CD8-positive, alpha-beta memory T cell (primary cell): ENCODE measurements around the gene MYH11. TPM values are rescaled to one million over a fixed set of nuclear protein-coding genes. Genes with fewer than 3 reads are reported as not detected.

ENCODE experiments used
- CTCF ChIA-PET: fragments of 350-600 bp; sonication (Branson Sonifier 250); formaldehyde crosslinking; loops from one replicate; lab custom pipeline; 2021; ENCODE audit warnings: antibody characterized with exemption; lab: Charles Lee
- POLR2A ChIA-PET: fragments of 350-600 bp; sonication (Branson Sonifier 250); formaldehyde crosslinking; loops from one replicate; lab custom pipeline; 2021; ENCODE audit warnings: antibody characterized with exemption; lab: Charles Lee
- DNase-seq, 5 donors: peaks; one replicate each; pipeline versions ENCODE4 v3.0.0 to v3.0.0-alpha.2; 2020 to 2022; ENCODE audit warnings: mixed read lengths in 1 of 5
- H3K27ac ChIP-seq: one replicate; pipeline ENCODE4 v1.7.0; 2013; ENCODE audit warnings: low read depth, mild to moderate bottlenecking, low read length, moderate library complexity
- H3K27me3 ChIP-seq: 2 replicates; pipeline ENCODE4 v1.7.0; 2013; ENCODE audit warnings: low read length, mild to moderate bottlenecking; ENCODE audit not compliant: insufficient read depth, poor library complexity, severe bottlenecking
- H3K36me3 ChIP-seq: 2 replicates; pipeline ENCODE4 v1.7.0; 2013; ENCODE audit warnings: mild to moderate bottlenecking, low read length, moderate library complexity; ENCODE audit not compliant: insufficient read depth
- H3K4me1 ChIP-seq: 2 replicates; pipeline ENCODE4 v1.7.0; 2013; ENCODE audit warnings: mild to moderate bottlenecking, low read length, moderate library complexity; ENCODE audit not compliant: insufficient read depth
- H3K4me3 ChIP-seq: 2 replicates; pipeline ENCODE4 v1.7.0; 2013; ENCODE audit warnings: mild to moderate bottlenecking, low read length
- H3K9me3 ChIP-seq: 2 replicates; pipeline ENCODE4 v1.7.0; 2013; ENCODE audit warnings: mild to moderate bottlenecking, low read length
- H3K27ac Mint-ChIP-seq, 8 donors: one replicate each; pipeline ENCODE4 v1.8.0; 2020 to 2021; ENCODE audit warnings: mixed read lengths in 8 of 8, mild to moderate bottlenecking in 6 of 8, inconsistent platforms in 3 of 8, moderate library complexity in 3 of 8
- H3K27me3 Mint-ChIP-seq, 2 donors: one replicate each; pipeline ENCODE4 v1.8.0; 2020 to 2021; ENCODE audit warnings: mixed read lengths in 2 of 2, mild to moderate bottlenecking in 1 of 2, moderate library complexity in 1 of 2
- H3K36me3 Mint-ChIP-seq, 3 donors: one replicate each; pipeline ENCODE4 v1.8.0; 2020 to 2021; ENCODE audit warnings: mixed read lengths in 3 of 3, inconsistent platforms in 1 of 3, mild to moderate bottlenecking in 1 of 3
- H3K4me1 Mint-ChIP-seq, 3 donors: one replicate each; pipeline ENCODE4 v1.8.0; 2020 to 2021; ENCODE audit warnings: mixed read lengths in 3 of 3, inconsistent platforms in 1 of 3, mild to moderate bottlenecking in 1 of 3
- H3K4me3 Mint-ChIP-seq, 7 donors: one replicate each; pipeline ENCODE4 v1.8.0; 2020 to 2021; ENCODE audit warnings: mixed read lengths in 7 of 7, mild to moderate bottlenecking in 6 of 7, moderate library complexity in 4 of 7, inconsistent platforms in 2 of 7
- H3K9me3 Mint-ChIP-seq, 5 donors: one replicate each; pipeline ENCODE4 v1.8.0; 2020 to 2022; ENCODE audit warnings: mixed read lengths in 5 of 5, mild to moderate bottlenecking in 3 of 5, moderate library complexity in 2 of 5, inconsistent platforms in 1 of 5
- polyA plus RNA-seq: library from polyadenylated mRNA; unstranded; fragments of 300-500 nt; fragmentation: Illumina TruSeq; gene quantifications from one replicate; pipeline ENCODE4 v1.2.3, GENCODE V29; 2021
- total RNA-seq, 2 experiments: library from RNA; stranded (reverse); gene quantifications; one replicate each; pipeline ENCODE4 v1.2.3, GENCODE V29; 2021

MYH11 gene
- total and polyA plus RNA-seq, 3 experiments from 2014 or later: 1.1 TPM; not detected in 2

- peaks cover 13% of the 10 kb centered on the region for H3K4me1 ChIP-seq
- no peak overlapping the region for H3K27ac ChIP-seq
- H3K4me3 Mint-ChIP-seq: peak overlapping the region in 1 of 7 donors; percentile 9
- peaks cover 18% of the 10 kb centered on the region for H3K36me3 ChIP-seq
- ChIA-PET POLR2A (no interaction called here), CTCF (no interaction called here)
- no peaks in the 10 kb centered on the region for H3K27me3 Mint-ChIP-seq
- H3K4me1 Mint-ChIP-seq: peaks cover 25 to 40% (median 28%) of the 10 kb centered on the region in 3 donors
- no peaks in the 10 kb centered on the region for H3K9me3 Mint-ChIP-seq
- H3K27me3 ChIP-seq: no peaks in the 10 kb centered on the region
- H3K4me3 ChIP-seq: no peak overlapping the region
- no peaks in the 10 kb centered on the region for H3K9me3 ChIP-seq
- peaks cover 0 to 57% (median 13%) of the 10 kb centered on the region in 3 donors for H3K36me3 Mint-ChIP-seq
- no peak for DNase-seq
- no peak overlapping the region for H3K27ac Mint-ChIP-seq
Observed at GRCh38 chr16:15882563-15882962, 25.7 kb upstream of the MYH11 start.

- H3K27me3 Mint-ChIP-seq: no peaks in the 10 kb centered on the region
- H3K27ac Mint-ChIP-seq: no peak overlapping the region
- no peak overlapping the region for H3K4me3 Mint-ChIP-seq
- Histone ChIP-seq H3K27me3 (no peaks in the 10 kb centered on the region), H3K36me3 (peaks cover 18% of the 10 kb centered on the region), H3K4me1 (peaks cover 7% of the 10 kb centered on the region), H3K4me3 (no peak overlapping the region), H3K9me3 (no peaks in the 10 kb centered on the region), H3K27ac (no peak overlapping the region)
- H3K36me3 Mint-ChIP-seq: peaks cover 0 to 61% (median 13%) of the 10 kb centered on the region in 3 donors
- ChIA-PET CTCF (no interaction called here), POLR2A (no interaction called here)
- no peak for DNase-seq
- H3K4me1 Mint-ChIP-seq: peaks cover 19 to 33% (median 23%) of the 10 kb centered on the region in 3 donors
- H3K9me3 Mint-ChIP-seq: no peaks in the 10 kb centered on the region
Observed at GRCh38 chr16:15881794-15882379, 25.1 kb upstream of the MYH11 start.

- CTCF ChIA-PET: no interaction called here
- POLR2A ChIA-PET: no interaction called here
Observed at GRCh38 chr16:15880434-15881308, 23.8 kb upstream of the MYH11 start.

GRCh38 chr16:15879255-15879811 is 22.5 kb upstream of the MYH11 start:
- Mint-ChIP-seq H3K27me3 (no peaks in the 10 kb centered on the region), H3K9me3 (no peaks in the 10 kb centered on the region), H3K36me3 (peaks cover 0 to 71% (median 18%) of the 10 kb centered on the region in 3 donors), H3K27ac (peak overlapping the region in 4 of 8 donors; percentile 3 to 48 (median 31)), H3K4me3 (peak overlapping the region in 1 of 7 donors; percentile 65), H3K4me1 (peaks cover 5 to 15% (median 7%) of the 10 kb centered on the region in 3 donors)
- H3K27ac ChIP-seq: peak overlapping the region; percentile 38
- H3K4me3 ChIP-seq: no peak overlapping the region
- DNase-seq: no peak
- no peaks in the 10 kb centered on the region for H3K9me3 ChIP-seq
- ChIA-PET CTCF (interaction anchor here (0.9 kb wide), 1 partner anchor 9 kb away, joined by 4 read pairs; the partner anchor contains the start of gene CEP20), POLR2A (no interaction called here)
- H3K4me1 ChIP-seq: no peaks in the 10 kb centered on the region
- no peaks in the 10 kb centered on the region for H3K27me3 ChIP-seq
- peaks cover 18% of the 10 kb centered on the region for H3K36me3 ChIP-seq

More at GRCh38 chr16:15880434-15881308, 23.8 kb upstream of the MYH11 start:
- Histone ChIP-seq H3K9me3 (no peaks in the 10 kb centered on the region), H3K4me3 (no peak overlapping the region), H3K36me3 (peaks cover 18% of the 10 kb centered on the region), H3K27me3 (no peaks in the 10 kb centered on the region), H3K4me1 (no peaks in the 10 kb centered on the region), H3K27ac (peak overlapping the region; percentile 38)
- H3K9me3 Mint-ChIP-seq: no peaks in the 10 kb centered on the region
- peaks cover 0 to 66% (median 15%) of the 10 kb centered on the region in 3 donors for H3K36me3 Mint-ChIP-seq
- no peak overlapping the region for H3K4me3 Mint-ChIP-seq
- peaks cover 10 to 21% (median 13%) of the 10 kb centered on the region in 3 donors for H3K4me1 Mint-ChIP-seq
- H3K27ac Mint-ChIP-seq: peak overlapping the region in 2 of 8 donors; percentile 7 to 72
- no peak for DNase-seq
- no peaks in the 10 kb centered on the region for H3K27me3 Mint-ChIP-seq

GRCh38 chr16:15876503-15876902 is 19.7 kb upstream of the MYH11 start:
- Histone ChIP-seq H3K36me3 (peaks cover 9% of the 10 kb centered on the region), H3K27me3 (no peaks in the 10 kb centered on the region), H3K27ac (no peak overlapping the region), H3K4me3 (no peak overlapping the region), H3K4me1 (no peaks in the 10 kb centered on the region), H3K9me3 (no peaks in the 10 kb centered on the region)
- H3K27me3 Mint-ChIP-seq: no peaks in the 10 kb centered on the region
- DNase-seq: no peak
- H3K36me3 Mint-ChIP-seq: peaks cover 0 to 73% (median 18%) of the 10 kb centered on the region in 3 donors
- ChIA-PET POLR2A (no interaction called here), CTCF (no interaction called here)
- no peak overlapping the region for H3K27ac Mint-ChIP-seq
- no peaks in the 10 kb centered on the region for H3K9me3 Mint-ChIP-seq
- H3K4me3 Mint-ChIP-seq: no peak overlapping the region
- peaks cover 2 to 12% (median 8%) of the 10 kb centered on the region in 3 donors for H3K4me1 Mint-ChIP-seq

- ChIA-PET CTCF (interaction anchor here (0.8 to 2.3 kb wide), 2 partner anchors 13 to 261 kb away, joined by 3 to 8 read pairs; partner anchors contain the start of gene CEP20), POLR2A (no interaction called here)
- Histone ChIP-seq H3K27ac (no peak overlapping the region), H3K36me3 (peaks cover 13% of the 10 kb centered on the region), H3K4me3 (no peak overlapping the region), H3K4me1 (no peaks in the 10 kb centered on the region), H3K9me3 (no peaks in the 10 kb centered on the region), H3K27me3 (no peaks in the 10 kb centered on the region)
- DNase-seq: no peak
- H3K27ac Mint-ChIP-seq: peak overlapping the region in 1 of 8 donors; percentile 33
- peaks cover 2 to 12% (median 3%) of the 10 kb centered on the region in 3 donors for H3K4me1 Mint-ChIP-seq
- H3K9me3 Mint-ChIP-seq: no peaks in the 10 kb centered on the region
- H3K36me3 Mint-ChIP-seq: peaks cover 0 to 74% (median 22%) of the 10 kb centered on the region in 3 donors
- H3K4me3 Mint-ChIP-seq: no peak overlapping the region
- no peaks in the 10 kb centered on the region for H3K27me3 Mint-ChIP-seq
Observed at GRCh38 chr16:15874745-15875314, 18.0 kb upstream of the MYH11 start.

GRCh38 chr16:15873737-15874136 is 16.9 kb upstream of the MYH11 start:
- Mint-ChIP-seq H3K27me3 (no peaks in the 10 kb centered on the region), H3K27ac (peak overlapping the region in 1 of 8 donors; percentile 18), H3K4me3 (no peak overlapping the region), H3K36me3 (peaks cover 0 to 75% (median 18%) of the 10 kb centered on the region in 3 donors), H3K4me1 (peaks cover 0 to 7% (median 2%) of the 10 kb centered on the region in 3 donors), H3K9me3 (no peaks in the 10 kb centered on the region)
- Histone ChIP-seq H3K36me3 (peaks cover 10% of the 10 kb centered on the region), H3K4me1 (no peaks in the 10 kb centered on the region), H3K27ac (no peak overlapping the region), H3K27me3 (no peaks in the 10 kb centered on the region), H3K9me3 (no peaks in the 10 kb centered on the region), H3K4me3 (no peak overlapping the region)
- ChIA-PET CTCF (interaction anchor here (2.3 kb wide), 1 partner anchor 14 kb away, joined by 8 read pairs; the partner anchor contains the start of gene CEP20), POLR2A (no interaction called here)
- no peak for DNase-seq
